GM03348 (cell line): Measurements from ENCODE around the gene DAZAP1.

Experiments used
- DNase-seq: peaks from one replicate; pipeline ENCODE4 v3.0.0; 2012; ENCODE audit warnings: low spot score

The DAZAP1 gene

GRCh38 chr19:1377176-1377964 is 30.0 kb upstream of the DAZAP1 start:
- DNase-seq = no peak

GRCh38 chr19:1377965-1378785 is 29.2 kb upstream of the DAZAP1 start:
- no peak for DNase-seq

GRCh38 chr19:1379126-1379905 is 28.1 kb upstream of the DAZAP1 start:
- no peak for DNase-seq

GRCh38 chr19:1379961-1380489 is 27.4 kb upstream of the DAZAP1 start:
- DNase-seq = no peak

GRCh38 chr19:1382250-1382649 is 25.1 kb upstream of the DAZAP1 start:
- no peak for DNase-seq

GRCh38 chr19:1383017-1383311 is 24.4 kb upstream of the DAZAP1 start:
- no peak for DNase-seq

GRCh38 chr19:1383312-1384084 is 23.9 kb upstream of the DAZAP1 start, which contains the start of gene NDUFS7:
Gene NDUFS7, plus strand, starts transcription at chr19:1383907. Its CDS starts 20 bp downstream, at chr19:1383927.
- peak; percentile 84 for DNase-seq

- DNase-seq = no peak
Measured at GRCh38 chr19:1384085-1384462, 23.3 kb upstream of the DAZAP1 start.

GRCh38 chr19:1384478-1385110 is 22.8 kb upstream of the DAZAP1 start:
- DNase-seq = no peak

- no peak for DNase-seq
Measured at GRCh38 chr19:1385816-1386215, 21.6 kb upstream of the DAZAP1 start.

GRCh38 chr19:1386945-1387683 is 20.3 kb upstream of the DAZAP1 start:
- no peak for DNase-seq

- no peak for DNase-seq
Measured at GRCh38 chr19:1387684-1388636, 19.4 kb upstream of the DAZAP1 start.

- DNase-seq = no peak
Measured at GRCh38 chr19:1388637-1389026, 18.8 kb upstream of the DAZAP1 start.

GRCh38 chr19:1389033-1389940 is 18.1 kb upstream of the DAZAP1 start:
- no peak for DNase-seq

- DNase-seq = no peak
Measured at GRCh38 chr19:1390890-1391423, 16.4 kb upstream of the DAZAP1 start.

- no peak for DNase-seq
Measured at GRCh38 chr19:1392407-1392806, 15.0 kb upstream of the DAZAP1 start.

GRCh38 chr19:1392939-1393530 is 14.4 kb upstream of the DAZAP1 start:
- no peak for DNase-seq

- DNase-seq = no peak
Measured at GRCh38 chr19:1393841-1394240, 13.5 kb upstream of the DAZAP1 start.
